WTC11 (cell line): ENCODE results near the gene CENPB. TPM values are rescaled to one million over a fixed set of nuclear protein-coding genes. Genes with fewer than 3 reads are reported as not detected.

Source experiments
- ATAC-seq: fragments of 200-7000 bp; cut with Tn5 transposase; 2 replicates; pipeline ENCODE4 v1.10.0; 2021; ENCODE audit warnings: mild to moderate bottlenecking, moderate library complexity
- CTCF ChIA-PET: fragments of 300-600 bp; sonication (Branson Sonifier 250); formaldehyde crosslinking; loops from one replicate; lab custom pipeline; 2021; ENCODE audit warnings: antibody characterized with exemption; lab: Charles Lee
- POLR2A ChIA-PET: fragments of 350-600 bp; sonication (Branson Sonifier 250); formaldehyde crosslinking; loops from one replicate; lab custom pipeline; 2021; ENCODE audit warnings: antibody characterized with exemption; lab: Charles Lee
- DNase-seq: peaks from one replicate; pipeline ENCODE4 v3.0.0; 2021; ENCODE audit warnings: low spot score
- H3K27ac Mint-ChIP-seq: 2 replicates; pipeline ENCODE4 v1.8.0; 2021; ENCODE audit warnings: mixed read lengths
- H3K27me3 Mint-ChIP-seq: 2 replicates; pipeline ENCODE4 v1.8.0; 2021; ENCODE audit warnings: low read depth, mild to moderate bottlenecking, moderate library complexity, mixed read lengths
- H3K36me3 Mint-ChIP-seq: 2 replicates; pipeline ENCODE4 v1.8.0; 2021; ENCODE audit warnings: mixed read lengths
- H3K4me1 Mint-ChIP-seq: 2 replicates; pipeline ENCODE4 v1.8.0; 2022; ENCODE audit warnings: mixed read lengths
- H3K4me3 Mint-ChIP-seq: 2 replicates; pipeline ENCODE4 v1.8.0; 2021; ENCODE audit warnings: mild to moderate bottlenecking, moderate library complexity, mixed read lengths
- H3K9me3 Mint-ChIP-seq: 2 replicates; pipeline ENCODE4 v1.8.0; 2021; ENCODE audit warnings: mixed read lengths
- AR ChIP-seq: fragments of 250-450 bp; sonication (Bioruptor Pico); IDR thresholded peaks from 2 replicates; pipeline ENCODE4 v1.9.0; 2021; ENCODE audit warnings: mild to moderate bottlenecking
- ATF2 ChIP-seq: sonication (generic); formaldehyde crosslinking; IDR thresholded peaks from 2 replicates; pipeline ENCODE4 v1.8.1; 2022; ENCODE audit warnings: low read depth, missing genetic modification reagents, borderline replicate concordance
- CREM ChIP-seq: sonication (generic); formaldehyde crosslinking; IDR thresholded peaks from 2 replicates; pipeline ENCODE4 v1.8.1; 2022; ENCODE audit warnings: mild to moderate bottlenecking, missing genetic modification reagents, moderate library complexity
- E2F5 ChIP-seq: sonication (generic); formaldehyde crosslinking; IDR thresholded peaks from 2 replicates; pipeline ENCODE4 v1.8.1; 2022; ENCODE audit warnings: mild to moderate bottlenecking, moderate library complexity, missing genetic modification reagents
- FOXJ3 ChIP-seq: sonication (generic); formaldehyde crosslinking; IDR thresholded peaks from 2 replicates; pipeline ENCODE4 v1.9.0; 2021; ENCODE audit warnings: missing genetic modification reagents, mild to moderate bottlenecking, borderline replicate concordance
- KAT7 ChIP-seq: sonication (generic); formaldehyde crosslinking; IDR thresholded peaks from 2 replicates; pipeline ENCODE4 v1.8.1; 2023; ENCODE audit warnings: missing genetic modification reagents, mild to moderate bottlenecking, borderline replicate concordance
- MLX ChIP-seq: sonication (generic); formaldehyde crosslinking; IDR thresholded peaks from 2 replicates; pipeline ENCODE4 v1.8.1; 2023; ENCODE audit warnings: mild to moderate bottlenecking, missing genetic modification reagents, moderate library complexity
- STAT6 ChIP-seq: sonication (generic); formaldehyde crosslinking; conservative IDR thresholded peaks from 2 replicates; pipeline ENCODE4 v1.8.1; 2023; ENCODE audit warnings: mild to moderate bottlenecking, low read depth, missing genetic modification reagents, moderate library complexity
- ZNF263 ChIP-seq: sonication (generic); formaldehyde crosslinking; IDR thresholded peaks from 2 replicates; pipeline ENCODE4 v1.8.1; 2022; ENCODE audit warnings: low read depth, mild to moderate bottlenecking, moderate library complexity, missing genetic modification reagents
- ZNF532 ChIP-seq: fragments of 250-450 bp; sonication (Bioruptor Pico); IDR thresholded peaks from 2 replicates; pipeline ENCODE4 v1.9.0; 2021; ENCODE audit warnings: mild to moderate bottlenecking, borderline replicate concordance
- total RNA-seq: library from RNA; stranded (reverse); gene quantifications from 3 replicates; pipeline ENCODE4 v1.2.3, GENCODE V29; 2021

Gene CENPB
- total RNA-seq, 1 experiment from 2014 or later, result 58.7 TPM

GRCh38 chr20:3815703-3816315 lies 29.3 kb upstream of the CENPB start:
- Mint-ChIP-seq H3K27ac (no peak overlapping the region), H3K4me3 (no peak overlapping the region), H3K36me3 (no peaks in the 10 kb centered on the region), H3K4me1 (peaks cover 23% of the 10 kb centered on the region), H3K9me3 (no peaks in the 10 kb centered on the region), H3K27me3 (no peaks in the 10 kb centered on the region)
- ChIA-PET CTCF (interaction anchor here (1.8 to 6.6 kb wide), 2 partner anchors 28 to 39 kb away, joined by 6 to 92 read pairs; partner anchors contain the start of gene CENPB), POLR2A (no interaction called here)
- DNase-seq (no peak), ATAC-seq (no peak)
- TF ChIP-seq ATF2 (CRISPR knock-in tag) (no peak), E2F5 (no peak), AR (CRISPR knock-in tag) (no peak), MLX (CRISPR knock-in tag) (no peak), STAT6 (CRISPR knock-in tag) (no peak), KAT7 (no peak), FOXJ3 (no peak), CREM (CRISPR knock-in tag) (no peak), ZNF532 (CRISPR knock-in tag) (no peak), ZNF263 (CRISPR knock-in tag) (no peak)
